Measurements from ENCODE around the gene MTCL1.

The MTCL1 gene

GRCh38 chr18:8810157-8810556 is 104.8 kb downstream of the MTCL1 start:
- no peak for DNase-seq (ENCODE audit: low read depth in 2 of 2)

GRCh38 chr18:8811115-8811514 is 105.8 kb downstream of the MTCL1 start:
- no peak for DNase-seq (ENCODE audit: low read depth in 2 of 2)

- no peak for DNase-seq (ENCODE audit: low read depth in 2 of 2)
These were observed 107.3 kb downstream of the MTCL1 start for GRCh38 chr18:8812631-8813030.

- no peak for DNase-seq (ENCODE audit: low read depth in 2 of 2)
These were observed 108.3 kb downstream of the MTCL1 start for GRCh38 chr18:8813611-8814010.

- no peak for DNase-seq (ENCODE audit: low read depth in 2 of 2)
These were observed 108.8 kb downstream of the MTCL1 start for GRCh38 chr18:8814206-8814605.

- DNase-seq (ENCODE audit: low read depth in 2 of 2), result no peak
These were observed 110.9 kb downstream of the MTCL1 start for GRCh38 chr18:8816220-8816619.

GRCh38 chr18:8816816-8817215 is 111.5 kb downstream of the MTCL1 start:
- no peak for DNase-seq (ENCODE audit: low read depth in 2 of 2)

GRCh38 chr18:8818982-8819381 is 113.6 kb downstream of the MTCL1 start:
- DNase-seq (ENCODE audit: low read depth in 2 of 2), result no peak

GRCh38 chr18:8820396-8821082 is 115.2 kb downstream of the MTCL1 start:
- no peak for DNase-seq (ENCODE audit: low read depth in 2 of 2)

- no peak for DNase-seq (ENCODE audit: low read depth in 2 of 2)
These were observed 115.7 kb downstream of the MTCL1 start for GRCh38 chr18:8821083-8821465.

- DNase-seq (ENCODE audit: low read depth in 2 of 2), result no peak
These were observed 116.2 kb downstream of the MTCL1 start for GRCh38 chr18:8821531-8821930.

- DNase-seq (ENCODE audit: low read depth in 2 of 2), result no peak
These were observed 117.3 kb downstream of the MTCL1 start for GRCh38 chr18:8822643-8823042.

GRCh38 chr18:8823530-8823929 is 118.2 kb downstream of the MTCL1 start:
- no peak for DNase-seq (ENCODE audit: low read depth in 2 of 2)

GRCh38 chr18:8824846-8825245 is 119.5 kb downstream of the MTCL1 start:
- DNase-seq (ENCODE audit: low read depth in 2 of 2), result no peak

GRCh38 chr18:8825273-8825672 is 119.9 kb downstream of the MTCL1 start:
- no peak for DNase-seq (ENCODE audit: low read depth in 2 of 2)

- DNase-seq (ENCODE audit: low read depth in 2 of 2), result no peak
These were observed 120.5 kb downstream of the MTCL1 start for GRCh38 chr18:8825729-8826375.

- no peak for DNase-seq (ENCODE audit: low read depth in 2 of 2)
These were observed 121.2 kb downstream of the MTCL1 start for GRCh38 chr18:8826514-8826913.

GRCh38 chr18:8826971-8827370 is 121.6 kb downstream of the MTCL1 start:
- no peak for DNase-seq (ENCODE audit: low read depth in 2 of 2)

- DNase-seq (ENCODE audit: low read depth in 2 of 2), result no peak
These were observed 122.9 kb downstream of the MTCL1 start for GRCh38 chr18:8828300-8828699.

- DNase-seq (ENCODE audit: low read depth in 2 of 2), result no peak
These were observed 123.4 kb downstream of the MTCL1 start for GRCh38 chr18:8828798-8829197.

- no peak for DNase-seq (ENCODE audit: low read depth in 2 of 2)
These were observed 125.0 kb downstream of the MTCL1 start for GRCh38 chr18:8830067-8831060.

GRCh38 chr18:8831112-8831511 is 125.8 kb downstream of the MTCL1 start:
- no peak for DNase-seq (ENCODE audit: low read depth in 2 of 2)
